ENCODE results near the gene INSYN1.

INSYN1 gene

DNA sequence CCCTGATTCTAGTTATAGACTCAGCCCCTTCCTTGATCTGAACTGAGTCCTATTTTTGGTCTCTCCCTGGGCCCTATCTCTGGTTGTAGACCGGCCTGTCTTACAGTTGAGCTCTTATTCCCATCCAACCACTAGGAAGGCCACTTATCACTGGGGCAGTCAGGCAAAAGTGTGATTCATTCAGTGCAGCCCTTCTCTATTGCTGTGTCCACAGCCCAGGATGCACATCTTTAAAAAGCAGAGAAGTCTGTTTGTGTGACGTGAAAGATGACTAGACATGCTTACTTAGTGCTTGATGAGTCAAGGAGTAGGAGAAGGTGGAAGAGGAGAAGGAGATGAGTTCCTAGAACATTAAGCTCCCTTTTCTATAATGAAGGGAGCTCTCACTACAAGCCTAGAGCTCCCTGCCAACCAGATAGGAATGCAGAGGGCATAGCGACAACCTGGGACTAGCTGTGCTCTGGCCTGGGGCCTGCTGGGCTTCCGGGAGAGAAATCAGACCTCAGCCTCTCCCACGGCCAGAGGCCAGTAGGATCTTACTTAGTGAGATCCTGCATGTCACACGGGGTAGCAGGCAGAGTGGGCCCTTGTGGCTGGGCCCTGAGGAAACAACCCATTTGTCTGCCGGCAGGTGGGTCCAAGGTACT is 25.7 kb downstream of the INSYN1 start:
- Histone ChIP-seq H3K9me3 (replicated peaks in 1 of 11) (peaks cover 5 to 11% (median 9%) of the 10 kb centered on the region in 11 experiments; a peak in 16 of 22 replicates), H3K4me3 (no peak overlapping the region), H3K9ac (no peak overlapping the region), H3K27me3 (no peaks in the 10 kb centered on the region), H3K4me2 (no peak overlapping the region), H3K27ac (no peak overlapping the region), H3K4me1 (no peaks in the 10 kb centered on the region), H3K36me3 (no peaks in the 10 kb centered on the region), H4K20me1 (no peaks in the 10 kb centered on the region)
- no peak for TF ChIP-seq Cebpa-rat (IDR thresholded peaks at IDR 0.05)

DNA sequence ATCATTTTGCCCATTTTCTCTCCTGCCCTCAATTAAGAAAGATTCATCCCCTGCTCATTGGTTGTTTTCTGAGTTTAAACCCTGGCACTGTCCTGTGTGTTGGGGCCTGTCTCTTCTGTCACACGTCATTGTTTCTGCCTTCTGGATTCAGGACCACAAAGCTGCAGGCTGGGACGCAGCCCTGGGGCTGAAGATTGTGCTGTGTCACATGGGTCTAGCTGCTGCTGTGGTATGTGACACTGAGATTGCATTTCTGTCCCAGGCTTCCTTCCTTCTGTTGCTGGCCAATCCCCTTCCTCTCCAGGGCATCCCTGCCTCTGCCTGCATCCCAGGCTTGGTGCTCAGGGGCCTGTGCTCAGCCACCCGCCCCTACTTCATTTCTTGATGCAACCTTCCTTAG is 28.9 kb downstream of the INSYN1 start:
- H3K36me3 ChIP-seq, result no peaks in the 10 kb centered on the region
- no peak for TF ChIP-seq Cebpa-rat (IDR thresholded peaks at IDR 0.05)

DNA sequence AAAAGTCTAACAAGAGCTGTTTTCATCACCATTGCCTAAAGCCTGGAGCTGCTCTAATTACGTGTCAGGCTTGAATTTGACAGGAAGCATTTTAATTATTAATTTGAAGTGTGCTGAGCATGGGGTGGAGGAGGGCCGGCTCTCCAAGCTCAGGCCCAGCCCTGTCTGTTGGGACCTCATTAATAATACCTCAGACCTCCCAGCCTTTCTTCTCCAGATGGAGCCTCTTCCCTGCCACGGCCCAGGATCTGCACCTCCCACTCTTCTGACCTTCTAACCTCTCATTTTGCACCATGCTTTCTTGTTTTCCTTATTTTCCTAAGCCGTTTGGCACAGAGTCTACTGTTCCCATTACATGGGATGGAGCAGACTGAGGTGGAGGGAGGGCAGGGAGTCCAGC is 30.0 kb downstream of the INSYN1 start:
- Histone ChIP-seq H3K27ac (no peak overlapping the region), H4K20me1 (peaks cover 0 to 7% (median 0%) of the 10 kb centered on the region in 11 experiments; a peak in 1 of 22 replicates), H3K27me3 (no peaks in the 10 kb centered on the region), H3K4me1 (peaks cover 0 to 14% (median 6%) of the 10 kb centered on the region in 10 experiments; a peak in 10 of 20 replicates), H3K36me3 (no peaks in the 10 kb centered on the region), H3K4me3 (no peak overlapping the region), H3K4me2 (no peak overlapping the region), H3K9ac (no peak overlapping the region), H3K9me3 (replicated peaks in 1 of 11) (no peaks in the 10 kb centered on the region)
- no peak for TF ChIP-seq Cebpa-rat (IDR thresholded peaks at IDR 0.05)

More for the DNA sequence above, 28.9 kb downstream of the INSYN1 start:
- Histone ChIP-seq H3K27me3 (no peaks in the 10 kb centered on the region), H3K27ac (no peak overlapping the region), H4K20me1 (0 out of 22 replicates have a peak, but pooled peaks cover 0 to 7% (median 0%) of the 10 kb centered on the region in 11 experiments), H3K9ac (no peak overlapping the region), H3K4me1 (peaks cover 0 to 13% (median 6%) of the 10 kb centered on the region in 10 experiments; a peak in 10 of 20 replicates), H3K4me2 (no peak overlapping the region), H3K9me3 (replicated peaks in 1 of 11) (no peaks in the 10 kb centered on the region), H3K4me3 (no peak overlapping the region)

DNA sequence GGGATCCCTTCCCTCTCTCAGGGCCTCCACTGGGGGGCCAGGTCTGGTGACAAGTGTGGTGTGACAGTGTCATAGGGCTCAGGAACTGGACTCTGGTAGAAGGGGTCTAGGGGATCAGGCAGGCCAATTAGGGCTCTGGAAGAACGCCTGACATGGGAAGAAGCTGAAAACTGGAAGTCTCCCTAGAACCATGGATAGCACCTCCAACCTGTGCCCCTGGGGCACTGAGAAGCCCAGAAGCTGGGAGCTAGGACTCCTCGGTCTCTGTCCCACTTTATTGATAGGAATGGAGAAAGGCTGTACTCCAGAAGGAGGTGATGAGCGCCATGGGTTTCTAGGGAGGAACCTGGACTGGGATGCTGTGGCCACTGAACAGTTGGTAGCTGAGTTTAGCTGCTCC is 30.7 kb downstream of the INSYN1 start:
- no peaks in the 10 kb centered on the region for H3K9me3 ChIP-seq (replicated peaks in 1 of 11)
- no peaks in the 10 kb centered on the region for H3K36me3 ChIP-seq
- no peak overlapping the region for H3K9ac ChIP-seq

DNA sequence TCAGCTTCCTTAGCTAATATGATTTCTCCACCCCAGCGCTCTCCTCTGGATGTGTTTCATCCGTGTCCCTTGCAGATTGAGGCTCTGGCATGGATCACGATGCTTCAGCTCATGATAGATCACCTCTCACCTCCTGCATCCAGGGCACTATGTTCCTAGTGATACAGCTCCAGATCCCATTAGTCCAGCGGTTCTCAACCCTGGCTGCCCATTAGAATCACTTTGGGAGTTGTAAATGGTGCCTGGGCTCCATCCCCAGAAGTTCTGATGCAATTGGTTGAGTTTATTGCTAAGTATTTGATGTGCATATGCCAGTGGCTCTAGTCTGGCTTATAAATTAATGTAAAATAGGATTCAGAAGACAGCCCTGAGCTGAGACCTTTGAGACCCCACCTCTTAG is 34.5 kb downstream of the INSYN1 start:
- Histone ChIP-seq H3K9me3 (replicated peaks in 1 of 11) (no peaks in the 10 kb centered on the region), H3K36me3 (peaks cover 0 to 10% (median 0%) of the 10 kb centered on the region in 11 experiments; a peak in 5 of 22 replicates), H3K9ac (no peak overlapping the region), H3K27me3 (no peaks in the 10 kb centered on the region), H3K27ac (no peak overlapping the region), H3K4me1 (peaks cover 0 to 14% (median 6%) of the 10 kb centered on the region in 10 experiments; a peak in 10 of 20 replicates), H4K20me1 (peaks cover 0 to 7% (median 0%) of the 10 kb centered on the region in 11 experiments; a peak in 1 of 22 replicates), H3K4me3 (no peak overlapping the region), H3K4me2 (no peak overlapping the region)
- TF ChIP-seq Cebpa-rat (IDR thresholded peaks at IDR 0.05), result no peak

More for the DNA sequence above, 30.7 kb downstream of the INSYN1 start:
- no peak overlapping the region for H3K4me3 ChIP-seq
- peaks cover 0 to 14% (median 6%) of the 10 kb centered on the region in 10 experiments; a peak in 10 of 20 replicates for H3K4me1 ChIP-seq
- H4K20me1 ChIP-seq, result peaks cover 0 to 7% (median 0%) of the 10 kb centered on the region in 11 experiments; a peak in 1 of 22 replicates
- H3K4me2 ChIP-seq, result no peak overlapping the region
- no peaks in the 10 kb centered on the region for H3K27me3 ChIP-seq
- no peak for TF ChIP-seq Cebpa-rat (IDR thresholded peaks at IDR 0.05)
- H3K27ac ChIP-seq, result no peak overlapping the region

DNA sequence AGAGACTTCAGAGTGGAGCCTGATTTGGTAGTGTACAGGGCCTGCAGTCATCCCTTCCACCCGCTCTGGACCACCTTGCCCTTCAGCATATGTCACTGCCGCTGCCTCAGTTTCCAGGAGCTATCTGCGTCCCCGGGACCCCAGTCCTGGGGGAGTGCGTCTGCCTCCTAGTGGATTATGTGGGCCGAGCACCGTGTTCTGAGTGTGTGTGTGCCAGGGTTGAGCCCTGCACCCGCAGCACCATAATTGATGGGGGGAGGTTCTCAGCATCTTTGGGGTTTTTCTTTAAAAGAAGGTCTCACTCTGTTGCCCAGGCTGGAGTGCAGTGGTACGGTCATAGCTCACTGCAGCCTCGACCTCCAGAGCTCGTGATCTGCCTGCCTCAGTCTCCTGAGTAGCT is 35.3 kb downstream of the INSYN1 start:
- no peaks in the 10 kb centered on the region for H3K27me3 ChIP-seq
- no peak for TF ChIP-seq Cebpa-rat (IDR thresholded peaks at IDR 0.05)
- H3K4me1 ChIP-seq, result peaks cover 0 to 14% (median 6%) of the 10 kb centered on the region in 10 experiments; a peak in 10 of 20 replicates
- no peak overlapping the region for H3K27ac ChIP-seq
- peaks cover 0 to 9% (median 0%) of the 10 kb centered on the region in 11 experiments; a peak in 1 of 22 replicates for H4K20me1 ChIP-seq
- no peak overlapping the region for H3K9ac ChIP-seq
- H3K4me2 ChIP-seq, result no peak overlapping the region
- H3K36me3 ChIP-seq, result peaks cover 0 to 19% (median 0%) of the 10 kb centered on the region in 11 experiments; a peak in 7 of 22 replicates
- no peak overlapping the region for H3K4me3 ChIP-seq
- H3K9me3 ChIP-seq (replicated peaks in 1 of 11), result no peaks in the 10 kb centered on the region

DNA sequence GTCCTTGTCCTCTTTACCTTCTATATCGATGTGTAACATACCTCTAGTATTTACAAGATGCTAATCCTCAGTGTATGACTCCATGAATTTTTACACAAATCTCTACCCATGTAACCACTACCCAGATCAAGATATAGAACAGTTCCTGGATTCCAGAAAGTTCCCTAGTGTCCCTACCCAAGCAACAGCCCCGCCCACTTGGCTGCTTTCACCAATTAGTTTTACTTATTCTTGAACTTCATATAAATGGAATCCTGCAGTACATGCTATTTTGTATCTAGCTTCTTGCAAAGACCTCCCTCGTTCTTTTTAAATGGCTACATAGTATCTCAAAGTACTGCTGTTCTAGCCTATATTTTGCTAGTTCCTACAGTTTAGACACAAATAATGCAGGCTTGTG is 35.9 kb downstream of the INSYN1 start:
- H3K4me3 ChIP-seq, result no peak overlapping the region
- no peaks in the 10 kb centered on the region for H3K9me3 ChIP-seq (replicated peaks in 1 of 11)
- H3K27ac ChIP-seq, result no peak overlapping the region
- peaks cover 0 to 13% (median 0%) of the 10 kb centered on the region in 11 experiments; a peak in 1 of 22 replicates for H4K20me1 ChIP-seq
- peaks cover 0 to 16% (median 6%) of the 10 kb centered on the region in 10 experiments; a peak in 10 of 20 replicates for H3K4me1 ChIP-seq
- H3K36me3 ChIP-seq, result peaks cover 0 to 25% (median 0%) of the 10 kb centered on the region in 11 experiments; a peak in 8 of 22 replicates
- H3K27me3 ChIP-seq, result no peaks in the 10 kb centered on the region
- TF ChIP-seq Cebpa-rat (IDR thresholded peaks at IDR 0.05), result no peak
- no peak overlapping the region for H3K9ac ChIP-seq
- H3K4me2 ChIP-seq, result no peak overlapping the region

DNA sequence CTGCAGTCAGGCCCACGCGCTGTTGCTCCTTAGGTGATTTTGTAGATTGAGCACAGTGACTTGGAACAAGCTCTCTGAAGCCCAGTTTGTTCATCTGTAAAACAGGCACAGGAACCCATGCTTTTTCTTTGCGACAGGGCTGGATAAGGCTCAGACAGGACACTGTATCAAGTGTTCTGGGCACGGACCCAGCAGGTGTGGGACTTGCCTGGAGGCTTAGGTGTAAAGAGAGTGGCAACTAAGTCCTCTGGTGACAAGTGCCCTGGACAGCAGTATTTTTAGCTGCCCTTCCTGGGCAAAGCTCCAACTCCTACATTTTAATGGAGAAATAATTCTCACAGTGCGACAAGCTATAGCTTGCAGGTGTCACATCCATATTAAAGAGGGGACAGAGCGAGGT is 36.7 kb downstream of the INSYN1 start:
- H3K27ac ChIP-seq, result no peak overlapping the region
- H3K9ac ChIP-seq, result no peak overlapping the region
- H3K4me1 ChIP-seq, result peaks cover 0 to 21% (median 9%) of the 10 kb centered on the region in 10 experiments; a peak in 17 of 20 replicates
- peaks cover 0 to 28% (median 0%) of the 10 kb centered on the region in 11 experiments; a peak in 8 of 22 replicates for H3K36me3 ChIP-seq
- H3K9me3 ChIP-seq (replicated peaks in 1 of 11), result no peaks in the 10 kb centered on the region
- peaks cover 0 to 15% (median 0%) of the 10 kb centered on the region in 11 experiments; a peak in 1 of 22 replicates for H4K20me1 ChIP-seq
- TF ChIP-seq Cebpa-rat (IDR thresholded peaks at IDR 0.05), result no peak
- H3K4me2 ChIP-seq, result no peak overlapping the region
- no peaks in the 10 kb centered on the region for H3K27me3 ChIP-seq
- H3K4me3 ChIP-seq, result no peak overlapping the region

DNA sequence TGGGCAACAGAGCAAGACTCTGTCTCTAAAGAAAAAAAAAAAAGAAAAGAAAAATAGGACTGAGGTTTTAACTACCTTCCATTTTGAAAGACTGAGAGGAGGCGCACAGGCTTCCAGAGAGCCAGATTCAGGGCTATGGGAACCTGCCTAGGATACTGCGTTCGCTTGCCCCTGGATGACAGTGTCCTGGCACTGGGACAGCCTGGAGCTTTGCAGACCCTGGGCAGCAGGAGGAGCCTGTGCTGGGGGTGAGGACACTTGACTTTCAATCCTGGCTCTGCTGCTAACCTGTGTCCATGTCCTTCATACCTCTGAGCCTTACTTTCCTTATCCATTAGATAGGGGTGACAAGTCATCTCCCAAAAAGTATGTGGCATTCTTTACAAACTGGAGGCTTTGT is 37.7 kb downstream of the INSYN1 start:
- TF ChIP-seq Cebpa-rat (IDR thresholded peaks at IDR 0.05), result no peak
- Histone ChIP-seq H3K4me2 (no peak overlapping the region), H3K4me3 (no peak overlapping the region), H3K4me1 (peaks cover 0 to 31% (median 18%) of the 10 kb centered on the region in 10 experiments; a peak in 17 of 20 replicates), H3K9ac (no peak overlapping the region), H4K20me1 (peaks cover 0 to 24% (median 0%) of the 10 kb centered on the region in 11 experiments; a peak in 7 of 22 replicates), H3K27me3 (no peaks in the 10 kb centered on the region), H3K36me3 (peaks cover 0 to 38% (median 0%) of the 10 kb centered on the region in 11 experiments; a peak in 8 of 22 replicates), H3K27ac (no peak overlapping the region), H3K9me3 (replicated peaks in 1 of 11) (no peaks in the 10 kb centered on the region)
